ENCODE data around the gene ILDR2.

ILDR2 gene

DNA sequence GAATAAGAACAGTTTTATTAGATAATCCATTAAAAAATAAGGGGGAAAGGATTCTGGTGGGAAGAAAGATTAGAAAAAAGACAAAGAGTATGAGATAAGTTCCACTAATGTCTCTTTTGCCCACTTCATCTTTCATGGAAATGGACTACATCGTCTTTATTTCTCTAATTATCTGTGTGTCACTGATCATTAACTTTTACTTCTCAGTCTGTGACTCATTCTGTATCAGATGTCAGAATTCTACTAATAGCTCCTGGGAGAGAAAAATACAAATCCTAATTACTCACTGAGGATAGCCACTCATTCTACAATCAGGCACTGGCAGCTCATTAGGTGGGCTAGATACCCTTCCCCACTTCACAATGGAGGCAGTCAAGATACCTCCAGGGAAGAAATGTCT is 41.7 kb downstream of the ILDR2 start:
- H3K36me3 ChIP-seq (ENCODE audit: control insufficient read depth in 1 of 2, insufficient read depth in 2 of 2, low read depth in 1 of 2, low read length in 2 of 2) = no peaks in the 10 kb centered on the region
- H3K14ac ChIP-seq (ENCODE audit: low read length in 2 of 2) = no peak overlapping the region
- H3K79me1 ChIP-seq (replicated peaks; ENCODE audit: low read length, poor library complexity, severe bottlenecking) = no peaks in the 10 kb centered on the region
- no peak overlapping the region for H3K4me2 ChIP-seq (ENCODE audit: low read length, poor library complexity, severe bottlenecking)
- H3K4me1 ChIP-seq (ENCODE audit: control insufficient read depth, insufficient read depth, low read depth, low read length) = peaks cover 5% of the 10 kb centered on the region
- H3K27ac ChIP-seq (ENCODE audit: low read length, poor library complexity, severe bottlenecking) = no peak overlapping the region
- no peak overlapping the region for H2AFZ ChIP-seq (ENCODE audit: low read depth, low read length)
- no peak overlapping the region for H3K4ac ChIP-seq (ENCODE audit: low read depth in 1 of 2, low read length in 2 of 2)
- DNase-seq = no peak
- no peak overlapping the region for H2BK12ac ChIP-seq (ENCODE audit: low read length in 2 of 2)
- H2BK5ac ChIP-seq (ENCODE audit: low read depth, low read length, poor library complexity, severe bottlenecking) = no peak overlapping the region
- 100% methylated on average over 1 of the region's 1 CpG for WGBS
- H2BK15ac ChIP-seq (ENCODE audit: low read depth, poor library complexity, severe bottlenecking) = no peak overlapping the region
- no peak overlapping the region for H3K4me3 ChIP-seq (ENCODE audit: insufficient read depth in 1 of 2, low read depth in 1 of 2, low read length in 2 of 2)
- no peak overlapping the region for H3K18ac ChIP-seq (ENCODE audit: low read depth in 1 of 2, low read length in 2 of 2)
- no peak overlapping the region for H3K23ac ChIP-seq (ENCODE audit: low read length in 2 of 2)
- H3K9ac ChIP-seq (ENCODE audit: low read length) = no peak overlapping the region
- H3K9me3 ChIP-seq (ENCODE audit: control insufficient read depth, low read length) = no peaks in the 10 kb centered on the region
- no peak overlapping the region for H4K91ac ChIP-seq (ENCODE audit: low read length)
- H2AK5ac ChIP-seq (ENCODE audit: low read length, severe bottlenecking) = no peak overlapping the region
- no peak overlapping the region for H4K8ac ChIP-seq (ENCODE audit: low read length)
- H3K27me3 ChIP-seq (ENCODE audit: control insufficient read depth in 1 of 2, insufficient read depth in 1 of 2, low read length in 2 of 2) = peaks cover 0 to 65% of the 10 kb centered on the region in 2 experiments
- no peak overlapping the region for H2BK120ac ChIP-seq (ENCODE audit: low read depth, low read length)

DNA sequence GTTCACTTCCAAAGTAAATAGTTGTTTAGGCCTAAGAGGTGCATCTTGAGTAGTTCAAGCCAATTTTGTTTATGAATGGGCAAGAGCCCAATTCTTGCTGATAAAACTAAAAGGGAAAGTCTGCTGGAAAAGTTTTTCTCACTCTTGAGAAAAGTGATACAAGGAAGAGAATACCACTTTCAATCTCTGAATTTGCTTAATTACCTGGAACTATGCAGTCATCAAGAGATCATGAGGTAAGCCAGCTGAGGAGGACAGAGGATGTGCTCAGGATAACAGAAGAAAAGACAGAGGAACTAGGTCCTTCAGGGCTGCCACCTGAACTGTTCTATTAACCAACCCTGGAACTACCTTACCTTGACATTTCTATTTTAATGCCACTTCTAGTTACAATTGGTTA is 42.2 kb downstream of the ILDR2 start:
- Histone ChIP-seq H3K9ac (ENCODE audit: low read length) (no peak overlapping the region), H3K18ac (ENCODE audit: low read depth in 1 of 2, low read length in 2 of 2) (no peak overlapping the region), H3K36me3 (ENCODE audit: control insufficient read depth in 1 of 2, insufficient read depth in 2 of 2, low read depth in 1 of 2, low read length in 2 of 2) (no peaks in the 10 kb centered on the region), H3K79me1 (replicated peaks; ENCODE audit: low read length, poor library complexity, severe bottlenecking) (no peaks in the 10 kb centered on the region), H3K14ac (ENCODE audit: low read length in 2 of 2) (no peak overlapping the region), H3K4me1 (ENCODE audit: control insufficient read depth, insufficient read depth, low read depth, low read length) (peaks cover 5% of the 10 kb centered on the region), H2BK5ac (ENCODE audit: low read depth, low read length, poor library complexity, severe bottlenecking) (no peak overlapping the region), H2AFZ (ENCODE audit: low read depth, low read length) (no peak overlapping the region), H3K4me2 (ENCODE audit: low read length, poor library complexity, severe bottlenecking) (no peak overlapping the region), H3K27ac (ENCODE audit: low read length, poor library complexity, severe bottlenecking) (no peak overlapping the region), H2BK12ac (ENCODE audit: low read length in 2 of 2) (no peak overlapping the region), H3K23ac (ENCODE audit: low read length in 2 of 2) (no peak overlapping the region), H4K8ac (ENCODE audit: low read length) (no peak overlapping the region), H3K27me3 (ENCODE audit: control insufficient read depth in 1 of 2, insufficient read depth in 1 of 2, low read length in 2 of 2) (peaks cover 0 to 70% of the 10 kb centered on the region in 2 experiments), H2BK120ac (ENCODE audit: low read depth, low read length) (no peak overlapping the region), H2BK15ac (ENCODE audit: low read depth, poor library complexity, severe bottlenecking) (no peak overlapping the region), H3K4me3 (ENCODE audit: insufficient read depth in 1 of 2, low read depth in 1 of 2, low read length in 2 of 2) (no peak overlapping the region), H2AK5ac (ENCODE audit: low read length, severe bottlenecking) (no peak overlapping the region), H3K4ac (ENCODE audit: low read depth in 1 of 2, low read length in 2 of 2) (no peak overlapping the region), H3K9me3 (ENCODE audit: control insufficient read depth, low read length) (no peaks in the 10 kb centered on the region), H4K91ac (ENCODE audit: low read length) (no peak overlapping the region)
- DNase-seq = no peak

DNA sequence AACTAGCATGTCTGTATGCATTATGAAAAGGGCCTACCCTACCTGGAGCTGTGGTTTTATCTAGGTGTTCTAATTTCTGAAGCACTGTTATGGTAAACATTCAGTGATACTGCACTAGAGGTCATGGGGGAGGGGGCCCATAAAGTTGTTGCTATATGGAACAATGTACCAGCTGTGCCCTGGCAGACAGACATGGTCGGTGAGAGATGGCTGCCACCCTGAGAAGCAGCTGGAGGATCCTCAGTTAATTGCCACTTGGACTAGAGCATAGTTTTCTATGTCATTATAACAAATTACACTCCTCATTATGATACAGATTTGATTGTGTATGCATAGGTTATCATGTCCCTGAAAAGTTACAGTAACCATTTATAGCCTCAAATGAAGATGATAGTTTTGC is 45.4 kb downstream of the ILDR2 start:
- Histone ChIP-seq H4K8ac (ENCODE audit: low read length) (no peak overlapping the region), H2BK120ac (ENCODE audit: low read depth, low read length) (no peak overlapping the region)

DNA sequence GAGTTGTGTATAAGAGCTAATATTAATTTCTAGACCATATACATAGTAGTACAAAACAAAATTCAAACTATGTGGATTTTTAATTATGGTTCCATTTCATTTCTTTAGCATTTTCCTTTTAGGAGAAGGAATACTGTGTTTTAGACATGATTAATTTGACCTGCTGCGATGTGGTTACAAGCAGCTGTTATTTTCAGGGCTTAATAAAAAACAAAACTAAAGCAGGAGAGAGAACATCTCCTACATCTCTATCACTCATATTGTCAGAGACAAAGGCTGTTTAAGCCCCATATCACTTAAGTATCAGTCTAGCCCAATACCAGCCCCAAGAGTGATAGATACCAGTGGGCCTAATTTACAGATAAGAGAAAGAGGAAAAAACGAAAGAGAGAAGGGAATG is 47.6 kb downstream of the ILDR2 start:
- no peak overlapping the region for H2BK5ac ChIP-seq (ENCODE audit: low read depth, low read length, poor library complexity, severe bottlenecking)
- no peak overlapping the region for H4K91ac ChIP-seq (ENCODE audit: low read length)
- peaks cover 0 to 64% of the 10 kb centered on the region in 2 experiments for H3K27me3 ChIP-seq (ENCODE audit: control insufficient read depth in 1 of 2, insufficient read depth in 1 of 2, low read length in 2 of 2)
- H3K4me1 ChIP-seq (ENCODE audit: control insufficient read depth, insufficient read depth, low read depth, low read length) = peaks cover 8% of the 10 kb centered on the region
- no peak for DNase-seq
- H2BK12ac ChIP-seq (ENCODE audit: low read length in 2 of 2) = no peak overlapping the region
- no peak overlapping the region for H2AFZ ChIP-seq (ENCODE audit: low read depth, low read length)
- H3K9me3 ChIP-seq (ENCODE audit: control insufficient read depth, low read length) = no peaks in the 10 kb centered on the region
- no peak overlapping the region for H4K8ac ChIP-seq (ENCODE audit: low read length)
- no peak overlapping the region for H3K14ac ChIP-seq (ENCODE audit: low read length in 2 of 2)
- no peak overlapping the region for H3K23ac ChIP-seq (ENCODE audit: low read length in 2 of 2)
- H2AK5ac ChIP-seq (ENCODE audit: low read length, severe bottlenecking) = no peak overlapping the region
- H3K36me3 ChIP-seq (ENCODE audit: control insufficient read depth in 1 of 2, insufficient read depth in 2 of 2, low read depth in 1 of 2, low read length in 2 of 2) = no peaks in the 10 kb centered on the region
- 89% methylated on average over 1 of the region's 2 CpGs for WGBS
- H3K4ac ChIP-seq (ENCODE audit: low read depth in 1 of 2, low read length in 2 of 2) = no peak overlapping the region
- no peak overlapping the region for H3K27ac ChIP-seq (ENCODE audit: low read length, poor library complexity, severe bottlenecking)
- no peak overlapping the region for H3K4me2 ChIP-seq (ENCODE audit: low read length, poor library complexity, severe bottlenecking)
- H3K4me3 ChIP-seq (ENCODE audit: insufficient read depth in 1 of 2, low read depth in 1 of 2, low read length in 2 of 2) = no peak overlapping the region
- H3K79me1 ChIP-seq (replicated peaks; ENCODE audit: low read length, poor library complexity, severe bottlenecking) = no peaks in the 10 kb centered on the region
- no peak overlapping the region for H3K18ac ChIP-seq (ENCODE audit: low read depth in 1 of 2, low read length in 2 of 2)
- H3K9ac ChIP-seq (ENCODE audit: low read length) = no peak overlapping the region
- H2BK15ac ChIP-seq (ENCODE audit: low read depth, poor library complexity, severe bottlenecking) = no peak overlapping the region
- H2BK120ac ChIP-seq (ENCODE audit: low read depth, low read length) = no peak overlapping the region

More for the DNA sequence above, 45.4 kb downstream of the ILDR2 start:
- Histone ChIP-seq H3K9ac (ENCODE audit: low read length) (no peak overlapping the region), H3K27me3 (ENCODE audit: control insufficient read depth in 1 of 2, insufficient read depth in 1 of 2, low read length in 2 of 2) (peaks cover 0 to 71% of the 10 kb centered on the region in 2 experiments), H3K36me3 (ENCODE audit: control insufficient read depth in 1 of 2, insufficient read depth in 2 of 2, low read depth in 1 of 2, low read length in 2 of 2) (no peaks in the 10 kb centered on the region), H3K4me1 (ENCODE audit: control insufficient read depth, insufficient read depth, low read depth, low read length) (peaks cover 11% of the 10 kb centered on the region), H2AFZ (ENCODE audit: low read depth, low read length) (no peak overlapping the region), H2BK5ac (ENCODE audit: low read depth, low read length, poor library complexity, severe bottlenecking) (no peak overlapping the region), H2BK15ac (ENCODE audit: low read depth, poor library complexity, severe bottlenecking) (no peak overlapping the region), H3K14ac (ENCODE audit: low read length in 2 of 2) (no peak overlapping the region), H3K18ac (ENCODE audit: low read depth in 1 of 2, low read length in 2 of 2) (no peak overlapping the region), H3K4me2 (ENCODE audit: low read length, poor library complexity, severe bottlenecking) (no peak overlapping the region), H3K9me3 (ENCODE audit: control insufficient read depth, low read length) (no peaks in the 10 kb centered on the region), H2AK5ac (ENCODE audit: low read length, severe bottlenecking) (no peak overlapping the region), H3K79me1 (replicated peaks; ENCODE audit: low read length, poor library complexity, severe bottlenecking) (no peaks in the 10 kb centered on the region), H3K23ac (ENCODE audit: low read length in 2 of 2) (no peak overlapping the region), H3K4ac (ENCODE audit: low read depth in 1 of 2, low read length in 2 of 2) (no peak overlapping the region), H2BK12ac (ENCODE audit: low read length in 2 of 2) (no peak overlapping the region), H3K27ac (ENCODE audit: low read length, poor library complexity, severe bottlenecking) (no peak overlapping the region), H3K4me3 (ENCODE audit: insufficient read depth in 1 of 2, low read depth in 1 of 2, low read length in 2 of 2) (no peak overlapping the region), H4K91ac (ENCODE audit: low read length) (no peak overlapping the region)
- WGBS = no CpG with 5 or more reads among the region's 1 CpG
- DNase-seq = no peak

Measured in mesenchymal stem cell (in vitro differentiated cells and primary cell).